PC-3 (cell line): ENCODE measurements around the gene ZNF106.

ENCODE experiments used
- EZH2 ChIP-seq: fragments of 300-600 bp; sonication (generic); IDR thresholded peaks from one replicate; pipeline ENCODE4 v1.6.1; 2017; ENCODE audit warnings: antibody characterized with exemption, mild to moderate bottlenecking, low read length; ENCODE audit not compliant: unreplicated experiment
- EZH2phosphoT487 ChIP-seq: fragments of 300-600 bp; sonication (generic); IDR thresholded peaks from 2 replicates; pipeline ENCODE4 v1.6.1; 2018; ENCODE audit warnings: mild to moderate bottlenecking, antibody characterized with exemption, low read length, borderline replicate concordance
- TF ChIP-seq, protein P1 (sequence below): fragments of 300-600 bp; sonication (generic); conservative IDR thresholded peaks from 2 replicates; pipeline ENCODE4 v1.5.1; 2017; ENCODE audit warnings: antibody characterized with exemption, low read depth, mild to moderate bottlenecking, low read length

GRCh38 chr15:42457445-42458442 lies 33.2 kb downstream of the ZNF106 start:
- TF ChIP-seq, protein P1, sequence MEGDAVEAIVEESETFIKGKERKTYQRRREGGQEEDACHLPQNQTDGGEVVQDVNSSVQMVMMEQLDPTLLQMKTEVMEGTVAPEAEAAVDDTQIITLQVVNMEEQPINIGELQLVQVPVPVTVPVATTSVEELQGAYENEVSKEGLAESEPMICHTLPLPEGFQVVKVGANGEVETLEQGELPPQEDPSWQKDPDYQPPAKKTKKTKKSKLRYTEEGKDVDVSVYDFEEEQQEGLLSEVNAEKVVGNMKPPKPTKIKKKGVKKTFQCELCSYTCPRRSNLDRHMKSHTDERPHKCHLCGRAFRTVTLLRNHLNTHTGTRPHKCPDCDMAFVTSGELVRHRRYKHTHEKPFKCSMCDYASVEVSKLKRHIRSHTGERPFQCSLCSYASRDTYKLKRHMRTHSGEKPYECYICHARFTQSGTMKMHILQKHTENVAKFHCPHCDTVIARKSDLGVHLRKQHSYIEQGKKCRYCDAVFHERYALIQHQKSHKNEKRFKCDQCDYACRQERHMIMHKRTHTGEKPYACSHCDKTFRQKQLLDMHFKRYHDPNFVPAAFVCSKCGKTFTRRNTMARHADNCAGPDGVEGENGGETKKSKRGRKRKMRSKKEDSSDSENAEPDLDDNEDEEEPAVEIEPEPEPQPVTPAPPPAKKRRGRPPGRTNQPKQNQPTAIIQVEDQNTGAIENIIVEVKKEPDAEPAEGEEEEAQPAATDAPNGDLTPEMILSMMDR, result no peak
- no peak for TF ChIP-seq EZH2
- no peak for TF ChIP-seq EZH2phosphoT487
